Stimulated activated CD4-positive, alpha-beta T cell treated with anti-CD3 and anti-CD28 coated beads, Interleukin-1b, Interleukin-23, amount 100 ng/mL, for 24 hours (primary cell): ENCODE results near the gene ELMO1.

Source experiments
- DNase-seq, 4 experiments: peaks; one replicate each; pipeline ENCODE4 v3.0.0-alpha.2; 2020; ENCODE audit warnings: low read depth in 4 of 4, low spot score in 1 of 4

The ELMO1 gene

GRCh38 chr7:37432281-37432920 lies 16.3 kb downstream of the ELMO1 start:
- DNase-seq = no peak

- no peak for DNase-seq
These were observed 17.3 kb downstream of the ELMO1 start for GRCh38 chr7:37431413-37431812.

DNA sequence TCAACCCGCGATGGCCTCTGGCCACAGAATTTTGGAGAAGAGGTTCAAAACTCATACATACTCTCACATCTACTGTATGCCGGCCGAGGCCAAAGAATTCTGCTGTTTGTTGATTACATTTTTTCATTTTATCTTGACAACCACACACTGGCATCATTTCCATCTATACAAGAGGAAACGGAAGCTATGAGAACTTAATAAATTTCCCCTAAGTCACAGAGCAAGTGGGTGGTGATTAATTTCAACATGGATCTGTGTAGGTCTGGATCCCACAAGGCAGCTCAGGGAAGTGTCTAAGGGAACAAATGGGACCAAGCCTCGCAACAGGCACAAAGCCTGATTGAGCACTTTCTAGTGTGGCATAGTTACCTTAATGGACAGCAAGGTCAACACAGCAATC lies 18.0 kb downstream of the ELMO1 start:
- no peak for DNase-seq

DNA sequence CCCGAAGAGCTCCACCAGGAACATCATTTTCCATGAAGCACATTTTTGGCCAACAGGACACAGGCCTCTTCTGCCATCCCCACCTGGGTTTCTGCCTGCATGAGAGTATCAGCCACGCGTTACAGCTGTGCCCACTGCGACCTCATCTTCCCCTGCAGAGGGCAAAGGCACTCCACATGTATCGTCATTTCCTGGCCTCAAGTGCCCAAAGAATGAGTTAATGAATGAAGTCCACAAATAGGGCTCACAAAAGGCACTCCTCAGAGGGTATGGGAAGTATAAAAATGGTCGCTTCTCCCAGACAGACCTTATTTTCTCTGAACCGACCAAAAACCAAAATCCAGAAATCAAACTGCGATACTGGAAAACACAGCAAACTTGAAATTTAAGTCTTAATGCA lies 18.5 kb downstream of the ELMO1 start:
- no peak for DNase-seq

GRCh38 chr7:37429435-37429791 lies 19.3 kb downstream of the ELMO1 start:
- DNase-seq = no peak

DNA sequence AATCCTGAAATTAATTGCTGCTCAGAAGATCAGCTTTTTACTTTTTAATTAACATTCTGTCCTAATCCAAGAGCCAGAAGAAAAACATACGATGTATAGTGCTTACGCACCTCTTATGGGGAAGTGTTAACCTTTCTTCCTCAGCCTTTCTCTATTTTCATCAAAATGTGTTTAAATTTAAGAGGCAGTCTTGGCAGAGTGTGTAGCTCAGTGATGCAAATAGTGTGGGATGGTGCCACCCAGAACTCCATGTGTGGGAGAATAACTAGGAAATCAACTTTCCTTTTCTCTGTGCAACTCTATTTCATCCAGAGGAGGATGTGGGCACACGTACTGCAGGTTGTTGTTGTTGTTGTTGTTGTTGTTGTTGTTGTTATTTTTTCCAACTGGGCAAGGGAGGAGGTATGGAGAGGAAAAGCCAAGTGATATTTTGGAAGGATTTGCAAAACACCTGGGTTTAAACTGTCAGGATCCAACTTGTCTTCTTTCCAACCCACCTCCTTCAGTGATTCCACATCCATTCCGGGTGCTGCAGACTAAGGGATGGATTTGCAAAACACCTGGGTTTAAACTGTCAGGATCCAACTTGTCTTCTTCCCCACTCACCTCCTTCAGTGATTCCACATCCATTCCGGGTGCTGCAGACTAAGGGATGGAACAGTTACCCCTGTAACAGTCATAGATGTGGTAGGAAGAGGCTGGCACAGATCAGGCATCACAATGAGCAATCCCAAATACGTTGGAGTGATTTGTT lies 19.8 kb downstream of the ELMO1 start:
- DNase-seq = no peak

DNA sequence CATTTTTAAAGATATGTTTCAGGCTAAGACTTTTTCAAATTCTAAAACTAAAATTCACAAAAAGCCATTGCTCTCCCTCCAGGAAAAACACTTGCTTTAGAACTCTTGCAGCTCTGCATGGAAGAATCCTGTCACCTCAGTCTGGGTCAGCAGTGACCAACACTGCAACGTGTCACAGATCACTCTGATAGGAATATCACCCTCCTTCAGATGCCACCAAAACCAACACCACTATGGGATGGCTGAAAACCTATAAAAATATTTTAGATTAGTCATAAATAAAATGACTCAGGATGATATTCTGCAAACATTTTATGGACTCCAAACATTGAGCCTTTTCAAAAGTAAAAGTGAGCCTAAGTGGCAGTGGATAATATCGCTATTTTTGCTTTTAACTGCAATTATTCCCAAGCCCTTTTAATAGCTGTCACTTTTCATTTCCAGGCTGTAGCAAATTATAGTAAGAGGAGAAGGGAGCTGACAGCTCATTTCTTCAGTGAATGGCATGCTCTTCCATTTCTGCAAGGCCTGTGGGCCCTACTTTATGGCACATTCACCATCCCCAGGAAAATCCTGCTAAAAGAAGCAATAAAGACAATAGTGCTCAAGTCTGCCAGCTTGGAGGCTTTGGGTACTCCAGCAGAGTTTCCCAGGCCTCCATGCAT lies 21.3 kb downstream of the ELMO1 start:
- no peak for DNase-seq

GRCh38 chr7:37425498-37425897 lies 23.2 kb downstream of the ELMO1 start:
- DNase-seq = no peak

DNA sequence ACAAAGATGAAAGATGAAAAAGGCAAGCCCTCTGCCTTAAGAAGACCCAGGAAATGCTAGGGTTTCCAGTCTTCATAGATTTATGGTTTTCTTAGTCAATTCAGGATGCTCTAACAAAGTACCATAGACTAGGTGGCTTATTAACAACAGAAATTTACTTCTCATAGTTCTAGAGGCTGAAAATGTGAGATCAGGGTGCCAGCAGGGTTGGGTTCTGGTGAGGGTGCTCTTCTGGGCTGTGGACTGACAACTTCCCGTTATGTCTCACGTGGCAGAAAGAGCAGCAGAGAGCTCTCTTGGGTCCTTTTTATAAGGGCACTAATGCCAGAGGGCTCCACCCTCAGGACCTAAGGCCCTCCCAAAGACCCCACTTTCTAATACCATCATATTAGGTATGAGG lies 23.7 kb downstream of the ELMO1 start:
- DNase-seq = no peak

DNA sequence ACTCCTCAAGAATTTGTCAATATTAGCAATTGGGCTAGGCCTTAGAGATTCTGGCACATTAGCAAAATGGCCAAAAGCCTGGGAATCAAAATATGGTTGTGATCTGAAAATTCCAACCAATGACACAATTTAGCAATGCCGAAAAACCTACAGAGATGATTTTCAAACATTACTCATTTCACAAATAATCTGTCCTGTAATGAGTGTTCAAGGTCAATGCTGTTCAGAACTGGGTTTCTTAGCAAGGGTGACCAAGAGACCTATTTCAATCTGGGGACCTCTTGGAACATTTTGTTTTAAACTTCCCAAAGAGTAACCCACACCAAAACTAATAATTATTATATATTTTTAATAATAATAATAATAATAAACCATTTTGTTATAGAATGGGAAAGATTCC lies 24.1 kb downstream of the ELMO1 start:
- no peak for DNase-seq

DNA sequence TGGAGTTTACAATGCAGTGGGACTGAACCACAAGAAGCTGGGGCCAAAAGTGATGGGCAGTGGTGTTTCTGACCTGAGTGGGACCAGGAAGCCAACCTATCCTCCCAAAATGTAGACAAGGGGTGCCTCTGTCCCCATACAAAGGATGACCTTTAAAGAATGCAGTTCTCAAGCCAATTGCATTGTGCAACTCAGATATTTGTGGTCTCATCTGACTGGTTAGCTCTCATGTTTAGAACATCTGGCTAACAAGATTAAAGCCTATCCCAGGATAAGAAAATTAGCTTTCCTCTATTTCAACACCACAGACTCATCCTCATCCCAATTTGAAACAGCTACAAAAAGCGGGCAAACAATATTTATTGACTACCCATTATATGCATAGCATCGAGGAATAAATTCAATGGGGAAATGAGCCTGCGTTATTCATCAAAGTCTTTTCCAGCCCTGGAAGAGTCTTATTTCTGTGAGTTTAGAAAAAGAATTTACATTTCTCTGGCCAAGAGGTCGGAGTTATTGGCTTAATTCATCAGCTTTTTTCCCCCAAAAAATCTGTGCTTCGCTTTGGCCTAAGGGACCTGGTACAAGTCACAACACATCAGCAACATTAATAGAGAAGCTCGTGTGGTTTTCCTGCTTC lies 26.7 kb downstream of the ELMO1 start:
- DNase-seq = no peak

GRCh38 chr7:37420946-37421695 lies 27.5 kb downstream of the ELMO1 start:
- DNase-seq = no peak

DNA sequence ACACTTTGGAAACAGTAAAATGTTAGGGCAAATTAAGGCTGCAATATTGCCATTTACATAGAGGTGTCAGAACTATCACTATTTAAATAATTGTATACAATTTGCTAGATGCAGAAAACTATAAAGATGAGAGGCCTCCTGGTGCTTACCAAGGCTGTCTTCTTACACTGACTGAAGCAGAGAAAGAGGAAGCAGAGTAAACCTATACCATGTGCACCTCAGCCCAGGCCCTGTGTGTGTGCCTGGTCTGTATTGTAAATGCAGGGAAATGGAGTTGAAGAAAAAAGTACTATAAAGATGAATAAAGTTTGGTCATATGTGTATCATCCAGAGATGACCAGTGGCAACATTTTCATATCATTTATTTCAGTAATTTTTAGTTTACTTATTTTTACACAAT lies 29.2 kb downstream of the ELMO1 start:
- DNase-seq = no peak

- DNase-seq = no peak
These were observed 30.3 kb downstream of the ELMO1 start for GRCh38 chr7:37418381-37418780.

- DNase-seq = no peak
These were observed 31.6 kb downstream of the ELMO1 start for GRCh38 chr7:37417107-37417474.

DNA sequence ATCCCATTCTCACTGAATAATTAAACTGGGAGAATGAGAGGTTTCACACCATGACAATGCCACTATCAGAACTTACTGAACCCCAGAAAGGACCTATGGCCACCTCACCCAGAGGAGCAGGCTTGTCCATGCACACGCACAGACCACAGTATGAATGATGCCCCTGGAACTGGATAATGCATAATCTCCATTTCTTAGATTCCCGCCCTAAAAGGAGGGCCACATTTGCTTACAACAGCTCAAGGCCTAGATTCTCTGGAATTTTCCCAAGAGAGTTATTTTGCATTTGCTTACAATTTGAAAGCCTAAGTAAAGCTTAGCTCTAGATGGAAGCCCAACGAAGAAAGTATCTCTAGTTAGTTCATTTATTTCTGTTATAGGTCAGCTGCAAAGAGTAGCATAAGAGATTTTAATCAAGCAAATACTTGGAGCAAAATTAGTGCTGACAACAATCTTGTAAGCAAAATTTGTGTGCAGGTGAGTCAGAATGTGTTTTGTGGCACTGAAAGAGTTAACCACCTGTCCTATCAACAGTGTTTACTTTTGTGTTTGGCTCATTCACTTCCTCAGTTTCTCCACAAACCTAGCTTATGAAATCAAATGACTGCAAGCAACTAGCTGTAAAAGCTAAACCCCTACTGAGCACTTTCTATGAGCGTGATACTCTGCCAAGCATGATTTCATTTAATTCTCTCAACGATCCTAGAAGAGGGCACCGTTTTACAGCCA lies 32.1 kb downstream of the ELMO1 start:
- DNase-seq = no peak

DNA sequence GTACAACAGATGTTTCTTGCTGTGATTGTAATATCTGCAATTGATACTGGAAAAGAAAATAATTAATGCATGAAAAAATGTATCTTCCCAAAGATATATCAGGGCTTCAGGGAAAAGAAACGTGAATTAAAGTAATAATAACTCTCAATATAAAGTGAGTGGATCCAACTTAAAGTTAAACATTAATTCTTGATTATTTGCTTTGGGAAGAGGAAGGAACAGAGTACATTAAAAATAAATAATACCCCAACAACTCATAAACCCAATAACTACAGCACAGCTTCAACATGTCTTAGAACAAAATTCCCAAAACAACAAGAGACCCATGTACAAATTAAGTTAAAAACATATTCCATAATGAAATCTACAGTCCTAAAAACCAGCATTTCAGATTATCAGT lies 33.0 kb downstream of the ELMO1 start:
- DNase-seq = no peak

DNA sequence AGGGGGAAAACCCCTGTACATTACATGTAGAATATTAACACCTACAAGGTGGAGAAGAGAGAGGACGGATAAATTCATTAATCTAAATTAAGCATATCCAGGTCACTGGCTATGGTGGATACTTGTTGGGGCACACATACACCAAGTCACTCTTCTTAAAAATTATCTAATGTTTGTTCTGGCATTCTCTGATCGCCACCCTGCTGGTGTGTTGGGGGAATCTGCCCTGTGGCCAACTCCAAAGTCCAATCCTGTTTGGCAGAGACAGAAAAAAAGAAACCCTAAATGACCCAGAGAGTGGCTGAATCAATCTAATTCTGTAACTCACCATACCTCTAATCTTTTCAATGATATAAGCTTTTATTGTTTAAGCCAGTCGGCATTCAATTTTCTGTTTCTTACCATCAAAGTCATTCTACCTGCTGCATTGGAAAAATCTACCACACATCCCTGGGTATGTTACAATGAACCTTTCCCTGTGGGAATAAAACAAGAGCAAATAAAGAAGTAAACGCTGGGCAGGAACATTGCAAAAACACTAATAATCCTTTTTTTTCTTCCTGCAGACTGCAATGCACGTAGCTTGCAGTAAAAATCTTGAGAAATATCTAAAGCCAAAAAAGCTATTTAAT lies 34.2 kb downstream of the ELMO1 start:
- no peak for DNase-seq

GRCh38 chr7:37411444-37412034 lies 37.1 kb downstream of the ELMO1 start:
- peak; percentile 11 to 44 (median 28) for DNase-seq
